Activated gamma-delta T cell (primary cell): ENCODE results near the gene PLEKHM2.

Experiments
- DNase-seq: peaks from one replicate; lab custom pipeline; 2025; lab: John Stamatoyannopoulos, UW

Gene PLEKHM2

DNA sequence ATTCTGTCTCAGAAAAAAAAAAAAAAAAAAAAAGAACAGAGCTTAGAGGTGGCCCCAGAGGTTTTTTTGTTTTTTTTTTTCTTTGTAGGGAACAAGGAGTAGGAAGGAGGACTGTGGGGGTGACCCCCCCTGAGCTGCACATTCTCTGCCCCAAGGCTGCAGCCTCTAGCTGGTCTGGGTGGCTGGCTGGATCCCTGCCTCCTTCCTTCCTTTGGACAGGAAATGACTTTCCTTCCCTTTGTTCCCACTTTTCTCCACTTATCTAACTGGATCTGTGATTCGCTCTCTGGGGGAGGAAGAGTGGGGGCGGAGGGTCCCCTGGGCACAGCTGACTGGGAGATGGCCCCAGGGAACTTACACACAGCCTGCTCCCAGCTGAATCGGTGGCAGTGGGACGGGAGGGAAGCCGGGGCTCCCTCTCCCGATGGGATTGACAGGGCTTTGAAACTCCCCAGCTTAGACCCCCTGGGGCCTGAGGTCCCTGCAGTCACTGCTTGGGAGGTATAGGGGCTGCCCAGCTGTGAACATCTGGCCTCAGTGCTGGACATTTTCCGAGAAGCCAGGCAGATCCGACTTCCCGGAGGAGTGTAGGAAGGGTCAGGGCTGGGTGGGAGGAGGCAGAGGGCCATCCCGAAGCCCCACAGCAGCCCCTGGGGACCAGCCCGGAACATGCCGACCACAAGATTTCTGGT, 76.5 kb downstream of the PLEKHM2 start:
- no peak for DNase-seq

DNA sequence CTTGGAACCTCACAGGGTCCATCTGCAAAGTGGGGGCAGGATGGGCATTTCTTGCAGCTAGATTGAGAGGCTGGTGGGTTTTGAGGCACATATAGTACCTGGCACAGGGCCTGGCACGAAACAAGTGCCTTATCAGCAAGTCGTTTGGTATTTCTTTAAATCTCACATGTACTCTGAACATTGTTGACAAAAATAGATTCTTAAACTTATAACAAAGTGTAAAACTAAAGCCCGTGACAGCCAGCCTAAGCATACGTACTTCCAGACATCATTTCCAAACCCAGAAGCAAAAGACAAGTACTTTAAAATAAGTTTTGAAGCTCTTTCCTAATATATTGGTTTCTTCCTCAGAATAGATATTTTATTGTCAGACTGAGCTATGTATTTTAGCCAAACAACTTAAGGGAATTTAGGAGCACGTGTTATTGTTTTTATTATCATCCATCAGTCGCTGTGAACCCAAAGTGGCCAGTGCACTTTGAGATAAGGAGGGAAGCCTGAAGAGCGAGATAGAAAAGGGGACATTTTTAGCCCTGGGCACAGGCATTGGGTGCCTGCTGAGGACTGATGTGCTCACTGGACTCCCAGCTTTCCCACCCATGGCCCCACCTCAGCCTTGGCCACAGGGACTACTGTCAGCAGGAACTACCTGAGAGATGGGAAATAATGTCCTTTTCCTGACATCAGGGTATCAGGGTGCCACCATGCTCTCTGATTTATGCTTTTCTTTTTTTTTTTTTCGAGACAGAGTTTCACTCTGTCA, 77.4 kb downstream of the PLEKHM2 start:
- DNase-seq = no peak

DNA sequence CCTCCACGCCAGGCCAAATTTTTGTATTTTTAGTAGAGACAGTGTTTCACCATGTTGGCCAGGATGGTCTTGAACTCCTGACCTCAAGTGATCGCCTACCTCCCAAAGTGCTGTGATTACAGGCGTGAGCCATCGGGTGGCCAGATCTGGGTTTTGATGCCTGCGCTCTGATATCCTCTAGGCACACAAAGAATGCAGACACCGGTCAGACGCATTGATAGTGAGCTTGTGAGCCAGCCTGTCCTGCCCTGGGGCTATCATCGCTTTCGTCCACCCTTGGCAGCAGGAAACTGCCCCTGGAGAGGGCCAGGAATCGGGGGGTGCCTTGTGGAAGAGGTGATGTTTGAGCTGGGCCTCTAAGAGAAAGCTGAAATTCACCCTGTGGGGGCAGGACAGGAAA, 78.4 kb downstream of the PLEKHM2 start:
- no peak for DNase-seq

DNA sequence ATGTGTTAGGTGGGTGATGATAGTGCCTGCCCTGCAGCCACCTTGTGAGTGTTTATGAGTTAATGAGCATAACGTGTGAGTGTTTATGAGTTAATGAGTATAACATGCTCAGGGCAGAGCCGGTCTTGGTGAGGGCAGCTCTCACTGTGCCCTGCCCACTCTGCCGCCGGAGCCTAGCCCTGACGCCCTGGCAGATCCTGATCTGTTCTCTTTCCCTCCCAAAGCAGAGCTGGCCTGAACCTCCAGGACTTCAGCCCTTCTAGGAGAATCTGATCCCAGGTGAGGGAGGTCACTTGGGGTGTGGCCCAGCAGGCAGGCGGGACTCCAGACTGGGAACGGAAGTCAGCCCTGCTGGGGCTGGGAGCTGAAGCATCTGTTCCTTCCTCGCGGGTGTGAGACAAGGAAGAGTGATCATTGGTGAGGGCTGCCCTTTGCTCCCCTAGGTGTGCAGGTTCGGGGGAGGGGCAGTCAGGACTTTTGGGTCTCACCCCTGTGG, 80.2 kb downstream of the PLEKHM2 start:
- DNase-seq = no peak

DNA sequence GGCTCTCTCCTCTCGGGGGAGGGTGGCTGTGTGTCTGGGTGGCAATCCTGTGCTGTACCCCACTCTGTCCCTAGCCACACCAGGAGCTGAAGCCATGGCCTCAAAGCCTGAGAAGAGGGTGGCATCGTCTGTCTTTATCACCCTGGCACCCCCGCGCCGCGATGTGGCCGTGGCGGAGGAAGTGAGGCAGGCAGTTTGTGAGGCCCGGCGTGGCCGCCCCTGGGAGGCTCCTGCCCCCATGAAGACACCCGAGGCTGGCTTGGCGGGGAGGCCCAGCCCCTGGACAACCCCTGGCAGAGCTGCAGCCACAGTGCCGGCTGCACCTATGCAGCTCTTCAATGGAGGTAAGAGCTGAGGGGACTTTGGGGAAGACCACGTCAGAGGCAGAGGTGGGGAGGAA, 80.8 kb downstream of the PLEKHM2 start:
- DNase-seq = no peak

DNA sequence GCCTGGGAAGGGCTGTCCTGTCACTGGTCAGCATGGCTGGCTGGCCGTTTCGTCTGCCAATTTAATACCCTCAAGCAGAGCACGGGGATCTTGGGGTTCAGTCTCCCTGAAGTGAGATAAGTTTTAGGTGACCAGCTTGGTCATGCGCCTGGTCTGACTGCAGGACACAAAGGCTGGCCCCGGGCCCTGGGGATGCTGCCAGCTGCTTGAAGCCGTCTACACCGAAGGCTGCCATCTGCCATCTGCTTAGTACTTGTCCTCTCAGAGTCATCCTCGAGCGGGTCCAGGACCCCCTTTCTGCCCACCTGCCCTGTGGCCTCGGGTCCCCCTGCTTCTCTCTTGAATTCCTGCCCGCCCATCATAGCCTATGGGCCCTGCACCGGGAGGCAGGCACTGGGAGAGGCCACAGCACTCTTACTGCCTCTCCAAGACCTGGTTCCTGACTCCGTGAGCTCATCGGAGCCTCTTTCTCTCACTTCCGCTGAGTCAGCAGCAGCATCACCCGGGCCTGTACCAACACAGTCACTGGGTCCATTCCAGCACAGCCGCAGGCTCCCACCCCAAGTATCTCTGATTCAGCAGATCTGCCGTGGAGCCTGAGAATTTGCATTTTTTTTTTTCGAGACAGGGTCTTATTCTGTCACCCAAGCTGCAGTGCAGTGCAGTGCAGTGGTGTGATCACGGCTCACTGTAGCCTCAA, 81.5 kb downstream of the PLEKHM2 start:
- no peak for DNase-seq

DNA sequence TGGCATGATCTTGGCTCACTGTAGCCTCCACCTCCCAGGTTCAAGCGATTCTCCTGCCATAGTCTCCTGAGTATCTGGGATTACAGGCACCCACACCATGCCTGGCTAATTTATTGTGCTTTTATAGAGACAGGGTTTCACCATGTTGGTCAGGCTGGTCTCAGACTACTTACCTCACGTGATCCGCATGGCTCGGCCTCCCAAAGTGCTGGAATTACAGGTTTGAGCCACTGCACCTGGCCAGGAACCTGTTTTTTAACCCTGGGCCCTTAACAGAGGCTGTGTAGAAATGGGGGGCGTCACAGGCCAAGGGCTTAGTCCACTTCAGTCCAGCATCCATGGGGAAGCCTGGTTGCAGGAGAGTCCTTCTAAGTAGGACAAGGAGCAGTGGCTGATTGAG, 83.8 kb downstream of the PLEKHM2 start:
- DNase-seq = no peak

DNA sequence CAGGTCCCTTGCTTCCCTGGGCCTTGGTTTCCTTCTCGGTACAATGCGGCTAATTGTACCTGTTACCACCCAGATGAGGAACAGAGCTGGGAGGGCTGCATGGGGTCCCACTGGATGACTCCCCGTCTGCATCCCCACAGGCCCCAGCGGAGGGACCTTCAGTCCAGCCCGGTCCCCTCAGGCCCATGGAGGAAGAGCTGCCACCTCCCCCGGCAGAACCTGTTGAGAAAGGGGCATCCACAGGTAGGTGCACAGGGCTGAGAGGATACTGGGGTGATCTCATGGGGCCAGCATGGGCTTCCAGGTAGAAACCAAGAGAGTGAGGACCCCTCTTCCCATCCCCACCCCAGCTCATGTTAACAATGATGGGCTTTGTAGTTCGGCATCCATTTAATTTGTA, 84.3 kb downstream of the PLEKHM2 start:
- DNase-seq = no peak

DNA sequence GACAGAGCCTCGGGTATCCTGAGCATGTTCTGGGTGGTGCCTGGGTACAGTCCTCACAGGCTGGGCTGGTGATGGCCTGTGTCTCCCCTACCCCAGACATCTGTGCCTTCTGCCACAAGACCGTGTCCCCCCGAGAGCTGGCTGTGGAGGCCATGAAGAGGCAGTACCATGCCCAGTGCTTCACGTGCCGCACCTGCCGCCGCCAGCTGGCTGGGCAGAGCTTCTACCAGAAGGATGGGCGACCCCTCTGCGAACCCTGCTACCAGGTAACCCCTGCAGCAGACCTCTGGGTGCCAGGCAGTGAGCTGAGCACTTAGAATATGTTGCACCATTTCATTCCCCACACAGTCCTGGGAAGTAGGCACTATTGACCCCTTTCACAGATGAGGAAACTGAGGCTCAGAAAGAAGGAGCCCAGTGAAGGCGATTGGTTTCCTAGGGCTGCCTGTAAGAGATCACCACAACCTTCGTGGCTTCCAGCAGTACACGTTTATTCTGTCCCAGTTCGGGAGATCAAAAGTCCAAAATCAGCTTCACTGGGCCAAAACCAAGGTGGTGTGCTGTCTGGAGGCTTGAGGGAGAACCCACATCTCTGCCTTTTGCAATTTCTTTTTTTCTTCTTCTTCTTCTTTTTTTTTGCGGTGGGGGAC, 86.3 kb downstream of the PLEKHM2 start:
- no peak for DNase-seq

DNA sequence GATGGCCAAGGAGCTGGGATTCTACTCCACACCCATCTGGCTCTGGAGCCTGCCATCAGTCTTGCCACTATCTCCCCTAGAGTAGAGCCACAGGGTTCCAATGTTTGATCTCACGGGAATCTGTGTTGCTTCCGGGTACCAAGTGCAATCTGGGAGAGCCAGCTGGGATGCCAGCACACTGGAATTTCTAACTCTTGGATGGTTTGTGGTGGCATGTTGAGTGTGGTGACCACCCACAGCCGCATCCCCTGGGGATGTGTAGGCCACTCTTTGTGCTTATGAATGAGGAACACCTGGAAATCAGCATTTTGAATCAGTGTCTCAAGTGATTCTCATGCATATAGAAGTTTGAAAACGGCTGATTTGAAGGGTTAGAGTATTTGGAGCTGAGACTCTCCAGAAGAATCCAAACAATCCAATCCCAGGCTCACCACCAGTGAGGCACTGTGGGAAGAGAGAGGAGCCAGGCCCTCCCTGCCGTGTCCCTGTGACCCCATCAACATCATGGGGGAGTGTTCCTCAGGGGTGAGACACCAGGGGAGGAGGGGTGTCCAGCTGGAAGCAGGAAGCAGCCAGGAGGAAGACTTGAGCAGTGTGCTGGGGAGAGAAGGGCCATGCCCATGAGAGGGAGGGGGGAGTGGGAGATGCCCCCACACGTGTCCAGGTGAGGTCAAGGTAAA, 87.9 kb downstream of the PLEKHM2 start:
- no peak for DNase-seq

DNA sequence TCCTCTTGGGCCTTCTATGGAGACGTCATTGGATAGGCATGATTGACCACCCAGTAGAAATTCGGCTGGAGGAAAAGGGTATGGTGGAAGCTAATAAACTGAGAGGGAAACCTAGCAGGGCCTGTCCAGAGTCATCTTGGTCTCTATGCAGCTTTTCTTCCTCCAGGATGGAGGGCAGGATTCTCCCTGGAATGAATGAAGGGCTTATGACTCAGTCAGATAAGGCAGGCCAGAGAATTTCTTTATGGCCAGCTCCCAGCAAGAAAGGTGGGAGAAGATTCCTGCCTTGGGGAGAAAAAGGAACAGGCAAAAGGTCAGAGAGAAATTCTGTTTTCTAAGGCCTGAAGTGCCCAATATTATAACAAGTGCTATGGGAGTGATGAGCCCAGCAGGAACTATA, 91.6 kb downstream of the PLEKHM2 start:
- no peak for DNase-seq

DNA sequence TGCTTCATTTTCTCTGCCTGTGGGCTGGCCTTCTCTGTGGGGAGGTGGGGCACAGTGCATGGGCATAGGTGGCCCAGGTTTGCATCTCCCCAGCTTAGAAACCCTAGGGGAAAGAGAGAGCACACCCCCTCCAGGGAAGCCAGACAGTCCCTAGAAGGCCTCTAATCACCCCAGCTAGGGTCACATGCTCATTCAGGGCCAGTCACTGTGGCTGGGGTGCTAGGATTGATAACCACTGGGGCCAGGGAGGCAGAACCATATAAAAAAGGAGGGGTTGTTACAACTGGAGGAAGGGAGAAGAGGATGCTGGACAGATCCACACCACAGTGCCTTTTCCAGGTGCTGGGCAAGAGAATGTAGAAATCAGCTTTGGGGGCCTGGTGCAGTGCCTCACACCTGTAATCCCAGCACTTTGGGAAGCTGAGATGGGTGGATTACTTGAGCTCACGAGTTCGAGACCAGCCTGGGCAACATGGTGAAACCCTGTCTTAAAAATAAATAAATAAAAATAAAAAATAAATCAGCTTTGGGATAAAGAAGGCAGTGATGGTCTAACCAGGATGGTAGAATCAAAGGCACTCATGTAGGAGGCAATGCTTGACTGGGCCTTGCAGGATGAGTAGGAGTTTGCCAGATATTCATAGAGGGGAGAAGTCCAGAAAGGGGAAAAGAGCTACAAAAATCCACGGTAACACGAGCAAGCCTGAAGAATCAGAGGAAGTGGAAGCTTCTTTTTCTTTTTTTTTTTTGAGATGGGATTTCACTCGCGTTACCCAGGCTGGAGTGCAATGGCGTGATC, 94.0 kb downstream of the PLEKHM2 start:
- no peak for DNase-seq
